HG03575 (cell line): ENCODE measurements around the gene MED16.
"Not testable (repeated sequence)": the region's sequence is repeated elsewhere in the genome, so short reads cannot be mapped to it uniquely, and the experiment has no call there.

Experiments
- ATAC-seq: cut with Tn5 transposase; IDR thresholded peaks from one replicate; pipeline ENCODE4 v1.9.1; 2021; ENCODE audit not compliant: unreplicated experiment, insufficient number of reproducible peaks, low FRiP score; ENCODE audit errors: extremely low read depth

The MED16 gene

GRCh38 chr19:896434-896833, 3.4 kb upstream of the MED16 start:
- no peak for ATAC-seq

- ATAC-seq, result no peak
Observed at GRCh38 chr19:892243-892893, 619 bp downstream of the MED16 start.

GRCh38 chr19:891421-892200, 1.4 kb downstream of the MED16 start:
- ATAC-seq, result not testable (repeated sequence)

GRCh38 chr19:890831-891230, 2.2 kb downstream of the MED16 start:
- ATAC-seq, result no peak

GRCh38 chr19:889662-890295, 3.2 kb downstream of the MED16 start:
- no peak for ATAC-seq

GRCh38 chr19:888581-889385, 4.2 kb downstream of the MED16 start:
- no peak for ATAC-seq

GRCh38 chr19:887599-887998, 5.4 kb downstream of the MED16 start:
- ATAC-seq, result no peak

GRCh38 chr19:887072-887471, 5.9 kb downstream of the MED16 start:
- ATAC-seq, result no peak

- no peak for ATAC-seq
Observed at GRCh38 chr19:885536-886224, 7.3 kb downstream of the MED16 start.

- no peak for ATAC-seq
Observed at GRCh38 chr19:884420-885211, 8.4 kb downstream of the MED16 start.

- no peak for ATAC-seq
Observed at GRCh38 chr19:883661-884211, 9.3 kb downstream of the MED16 start.

GRCh38 chr19:882871-883497, 10.0 kb downstream of the MED16 start:
- ATAC-seq, result no peak

GRCh38 chr19:881385-882071, 11.5 kb downstream of the MED16 start:
- ATAC-seq, result no peak

GRCh38 chr19:879711-880438, 13.1 kb downstream of the MED16 start:
- no peak for ATAC-seq

GRCh38 chr19:878751-879561, 14.0 kb downstream of the MED16 start:
- ATAC-seq, result not testable (repeated sequence)
